HG02973 (cell line): ENCODE data around the gene SLC43A3.
A peak's percentile ranks its signal among the peaks of the same experiment; 100 is the strongest.

ENCODE experiments used
- ATAC-seq: cut with Tn5 transposase; IDR thresholded peaks from one replicate; pipeline ENCODE4 v1.9.1; 2021; ENCODE audit warnings: moderate library complexity; ENCODE audit not compliant: unreplicated experiment

Gene SLC43A3

DNA sequence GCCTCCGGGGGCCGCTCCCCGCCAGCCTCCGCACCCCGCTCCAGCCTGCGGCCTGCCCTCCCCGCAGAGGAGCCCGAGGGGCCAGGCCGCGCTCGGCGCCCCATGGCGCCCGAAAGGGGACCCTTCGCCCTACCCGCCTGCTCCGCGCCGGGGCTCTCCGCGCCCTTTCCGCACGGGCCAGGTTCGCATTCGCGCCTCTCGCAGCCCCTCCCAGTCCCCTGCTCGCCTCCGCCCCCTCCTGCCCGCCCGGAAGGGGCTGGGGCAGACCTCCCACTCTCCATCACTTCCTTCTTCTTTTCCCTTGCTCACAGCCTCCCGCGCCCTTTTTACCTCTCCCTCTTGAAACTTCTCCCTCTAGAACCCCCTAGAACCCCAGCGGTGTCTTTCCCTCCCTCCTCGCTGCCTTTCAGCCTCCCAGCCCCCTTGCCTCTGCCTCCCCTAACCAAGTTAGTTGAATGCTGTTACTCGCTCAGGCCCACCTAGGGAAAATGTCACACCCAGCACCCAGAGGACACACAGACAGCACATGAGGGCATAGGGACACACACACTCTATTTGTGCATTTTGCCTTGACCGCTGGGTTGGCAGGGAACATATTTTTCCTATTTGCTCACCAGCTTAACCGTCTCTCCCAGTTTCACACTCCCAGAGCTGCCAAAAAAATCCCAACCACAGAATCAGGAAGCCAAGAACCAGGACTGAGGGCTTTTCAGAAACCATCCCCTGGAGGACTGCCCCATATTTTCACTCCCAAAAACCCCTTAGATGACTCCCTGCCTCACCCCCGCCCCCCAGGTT lies at the start of gene SLC43A3:
SLC43A3 (minus strand) TSS at position 193 of the 798 bp plus-strand sequence. CDS start 949 bp downstream, outside the sequence.
- peak; percentile 43 for ATAC-seq

DNA sequence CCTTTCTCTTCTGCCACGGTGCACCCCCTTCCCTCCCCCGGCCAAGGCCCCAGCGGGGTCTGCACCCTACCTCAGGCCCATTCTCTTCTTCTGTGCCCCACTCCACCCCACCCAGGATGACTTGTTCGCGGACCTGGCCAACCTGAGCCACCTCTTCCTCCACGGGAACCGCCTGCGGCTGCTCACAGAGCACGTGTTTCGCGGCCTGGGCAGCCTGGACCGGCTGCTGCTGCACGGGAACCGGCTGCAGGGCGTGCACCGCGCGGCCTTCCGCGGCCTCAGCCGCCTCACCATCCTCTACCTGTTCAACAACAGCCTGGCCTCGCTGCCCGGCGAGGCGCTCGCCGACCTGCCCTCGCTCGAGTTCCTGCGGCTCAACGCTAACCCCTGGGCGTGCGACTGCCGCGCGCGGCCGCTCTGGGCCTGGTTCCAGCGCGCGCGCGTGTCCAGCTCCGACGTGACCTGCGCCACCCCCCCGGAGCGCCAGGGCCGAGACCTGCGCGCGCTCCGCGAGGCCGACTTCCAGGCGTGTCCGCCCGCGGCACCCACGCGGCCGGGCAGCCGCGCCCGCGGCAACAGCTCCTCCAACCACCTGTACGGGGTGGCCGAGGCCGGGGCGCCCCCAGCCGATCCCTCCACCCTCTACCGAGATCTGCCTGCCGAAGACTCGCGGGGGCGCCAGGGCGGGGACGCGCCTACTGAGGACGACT lies 49.3 kb upstream of the SLC43A3 start:
- ATAC-seq: peak; percentile 24

DNA sequence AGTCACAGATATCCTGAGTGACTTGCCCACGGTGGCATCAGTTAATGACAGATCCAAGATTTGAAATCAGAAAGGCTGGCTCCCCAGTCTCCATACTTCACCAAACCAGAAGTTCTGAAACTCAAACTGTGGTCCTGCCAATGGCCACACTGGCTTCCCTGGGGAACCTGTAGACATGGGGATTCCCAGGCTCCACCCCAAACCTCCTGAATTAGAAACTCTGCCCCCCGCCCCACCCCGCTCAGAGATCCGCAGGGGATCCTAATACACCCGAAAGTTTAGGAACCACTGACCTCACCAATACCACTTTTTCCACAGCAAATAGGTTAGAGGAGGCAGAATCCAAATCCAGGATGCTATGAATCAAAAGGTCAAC lies 48.7 kb upstream of the SLC43A3 start:
- ATAC-seq: no peak

DNA sequence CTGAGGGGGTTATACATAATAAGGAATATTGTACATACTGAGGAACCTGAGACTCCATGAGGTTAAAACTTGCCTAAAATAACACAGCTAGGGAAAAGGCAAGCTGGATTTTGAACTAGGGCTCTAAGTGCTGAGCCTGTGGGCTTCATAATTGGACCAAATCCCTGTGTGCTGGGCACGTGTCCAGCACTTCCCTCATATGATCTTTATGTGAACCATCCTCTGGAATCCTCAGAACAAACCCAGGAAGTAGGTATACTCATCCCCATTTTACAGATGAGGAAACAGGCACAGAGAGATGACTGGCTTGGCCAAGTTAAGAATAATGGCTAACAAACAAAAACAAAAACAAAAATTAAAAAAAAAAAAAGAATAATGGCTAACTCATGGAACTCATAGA lies 48.3 kb upstream of the SLC43A3 start:
- ATAC-seq: no peak

DNA sequence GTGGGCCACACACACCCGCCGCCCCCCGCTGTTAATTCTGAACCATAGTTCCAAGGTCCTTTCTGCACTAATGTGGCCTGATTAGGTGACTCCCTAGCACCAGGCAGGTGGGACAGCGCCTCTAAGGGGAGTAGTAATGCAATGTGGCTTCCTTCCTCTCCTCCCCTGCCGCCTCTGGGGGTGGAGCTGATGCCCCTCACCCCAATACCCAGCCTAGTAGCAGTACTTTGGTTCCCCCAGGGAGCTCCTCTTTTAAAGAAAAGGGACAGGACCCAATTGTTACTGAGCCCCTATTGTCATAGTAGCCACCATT lies 47.8 kb upstream of the SLC43A3 start:
- no peak for ATAC-seq

DNA sequence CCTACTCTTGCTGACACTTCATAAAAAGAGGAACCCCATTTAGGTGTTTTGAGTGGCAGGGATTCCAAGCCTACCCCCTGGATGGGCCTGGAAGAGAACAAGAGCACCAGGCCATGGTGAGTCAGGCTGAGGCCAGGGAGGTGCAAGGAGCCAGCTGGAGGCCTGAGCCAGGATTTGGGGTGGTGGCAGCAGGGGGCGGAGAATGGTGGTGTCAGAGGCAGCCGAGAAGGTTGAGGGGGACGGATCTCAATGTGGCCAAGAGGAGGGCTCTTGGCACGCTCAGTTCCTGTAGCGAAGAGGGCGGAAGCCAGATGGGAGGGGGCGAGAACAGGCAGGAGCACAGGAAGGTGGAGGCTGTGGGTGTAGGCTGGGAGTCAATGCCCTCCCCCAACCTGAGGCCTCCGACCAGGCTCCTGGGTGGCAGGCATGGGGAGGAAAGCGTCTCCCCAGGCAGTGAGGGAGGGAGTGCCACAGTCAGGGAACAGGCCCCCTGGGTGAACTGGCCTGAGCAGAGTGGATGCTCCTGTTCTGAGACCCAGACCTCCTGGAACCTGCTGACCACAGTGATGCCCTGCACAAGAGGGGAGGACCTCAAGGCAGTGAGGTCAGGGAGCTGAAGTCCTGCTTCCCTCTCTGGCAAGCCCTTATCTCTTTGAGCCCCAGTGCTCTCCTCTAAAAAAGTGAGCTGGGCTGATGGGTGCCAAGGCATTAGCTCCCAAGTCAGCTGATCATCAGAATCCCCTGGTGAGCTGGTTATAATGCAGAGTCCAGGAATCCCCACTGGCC lies 47.3 kb upstream of the SLC43A3 start:
- ATAC-seq: no peak

DNA sequence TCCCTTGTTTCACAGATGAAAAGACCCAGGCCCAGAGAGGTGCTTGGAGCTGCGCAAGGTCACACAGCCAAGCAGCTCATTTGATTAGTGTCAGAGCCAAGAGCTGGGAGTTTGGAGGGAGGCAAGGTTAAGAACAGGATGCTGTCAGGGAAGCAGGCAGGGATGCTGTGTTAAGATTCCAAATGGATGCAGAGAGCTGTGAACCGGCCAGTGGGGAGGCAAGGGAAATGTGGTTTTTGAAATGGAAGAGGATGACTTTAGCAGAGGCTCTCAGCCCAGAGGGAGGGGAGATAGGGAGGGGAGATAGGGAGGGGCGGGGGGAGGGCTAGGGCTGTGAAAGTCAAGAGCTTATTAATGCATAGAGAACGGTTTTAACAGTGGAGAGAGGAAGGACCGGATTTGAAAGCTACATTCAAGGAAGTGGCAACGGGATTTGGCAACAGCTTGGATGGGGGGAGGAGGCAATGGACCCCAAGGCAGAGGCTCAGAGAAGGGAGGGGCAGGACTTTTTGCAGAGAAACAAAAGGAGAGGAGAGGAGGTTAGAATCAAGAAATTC lies 46.4 kb upstream of the SLC43A3 start:
- no peak for ATAC-seq

DNA sequence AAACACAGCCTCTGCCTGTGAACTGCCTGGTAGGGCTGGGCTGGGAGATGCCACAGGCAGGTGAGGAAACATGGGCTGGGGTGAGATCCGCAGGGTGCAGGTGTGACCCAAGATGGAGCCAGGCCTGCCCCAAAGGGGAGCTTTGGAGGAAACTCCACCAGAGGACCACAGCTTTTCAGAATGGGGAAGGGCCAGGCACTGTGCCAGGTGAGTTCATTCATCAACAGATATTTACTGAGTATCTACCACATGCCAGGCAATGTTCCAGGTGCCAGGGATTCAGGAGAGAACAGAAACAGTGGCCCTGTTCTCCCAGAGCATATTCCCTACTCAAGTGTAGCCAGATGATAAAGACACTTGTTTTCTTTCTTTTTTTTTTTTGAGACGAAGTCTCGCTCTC lies 44.6 kb upstream of the SLC43A3 start:
- no peak for ATAC-seq

DNA sequence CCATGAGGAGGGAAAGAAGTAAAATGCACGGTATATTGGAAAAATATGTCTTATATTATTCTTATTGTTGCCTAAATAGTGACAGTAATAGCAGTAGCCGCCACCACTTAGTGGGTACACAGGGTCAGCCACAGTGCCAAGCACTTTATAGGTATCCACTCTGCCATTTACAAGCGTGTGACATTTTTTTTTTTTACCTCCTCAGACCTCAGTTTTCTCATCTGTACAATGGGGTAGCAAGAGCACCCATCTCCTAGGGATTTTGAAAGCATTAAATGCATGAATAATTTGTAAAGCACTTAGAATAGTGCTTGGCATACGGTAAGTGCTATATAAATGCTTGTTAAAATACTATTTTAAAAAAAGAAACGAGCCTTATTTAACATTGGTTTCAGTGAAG lies 42.3 kb upstream of the SLC43A3 start:
- ATAC-seq: no peak

DNA sequence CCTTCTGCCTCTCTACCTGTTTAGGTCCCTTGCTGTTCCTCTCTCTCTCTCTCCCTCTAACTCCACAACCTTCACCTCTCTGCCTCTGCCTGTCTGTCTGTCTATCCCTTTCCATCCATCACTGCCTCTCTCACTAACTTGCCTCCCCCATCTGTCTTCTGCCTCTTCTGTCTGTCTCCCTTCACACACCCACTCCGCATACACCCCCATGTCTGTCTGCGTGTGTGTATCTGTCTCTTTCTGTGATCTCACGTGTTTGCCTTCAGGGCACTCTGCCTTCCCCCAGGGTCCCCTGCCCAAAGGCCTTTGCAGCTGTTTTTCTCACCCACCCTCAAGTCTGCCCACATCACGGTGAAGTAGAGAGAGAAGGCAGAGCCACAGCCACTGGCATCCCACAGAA lies 41.4 kb upstream of the SLC43A3 start:
- no peak for ATAC-seq

DNA sequence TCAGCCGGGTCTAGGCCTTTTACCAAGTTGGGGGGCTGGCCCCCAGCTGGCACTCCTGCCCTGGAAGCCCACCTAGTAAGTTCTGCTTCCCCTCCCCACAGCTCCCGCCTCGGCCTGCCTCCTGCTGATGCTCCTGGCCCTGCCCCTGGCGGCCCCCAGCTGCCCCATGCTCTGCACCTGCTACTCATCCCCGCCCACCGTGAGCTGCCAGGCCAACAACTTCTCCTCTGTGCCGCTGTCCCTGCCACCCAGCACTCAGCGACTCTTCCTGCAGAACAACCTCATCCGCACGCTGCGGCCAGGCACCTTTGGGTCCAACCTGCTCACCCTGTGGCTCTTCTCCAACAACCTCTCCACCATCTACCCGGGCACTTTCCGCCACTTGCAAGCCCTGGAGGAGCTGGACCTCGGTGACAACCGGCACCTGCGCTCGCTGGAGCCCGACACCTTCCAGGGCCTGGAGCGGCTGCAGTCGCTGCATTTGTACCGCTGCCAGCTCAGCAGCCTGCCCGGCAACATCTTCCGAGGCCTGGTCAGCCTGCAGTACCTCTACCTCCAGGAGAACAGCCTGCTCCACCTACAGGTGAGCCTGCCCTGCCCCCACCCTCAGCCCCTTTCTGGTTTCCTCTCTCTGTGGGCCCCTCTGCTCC lies 40.7 kb upstream of the SLC43A3 start:
- no peak for ATAC-seq

DNA sequence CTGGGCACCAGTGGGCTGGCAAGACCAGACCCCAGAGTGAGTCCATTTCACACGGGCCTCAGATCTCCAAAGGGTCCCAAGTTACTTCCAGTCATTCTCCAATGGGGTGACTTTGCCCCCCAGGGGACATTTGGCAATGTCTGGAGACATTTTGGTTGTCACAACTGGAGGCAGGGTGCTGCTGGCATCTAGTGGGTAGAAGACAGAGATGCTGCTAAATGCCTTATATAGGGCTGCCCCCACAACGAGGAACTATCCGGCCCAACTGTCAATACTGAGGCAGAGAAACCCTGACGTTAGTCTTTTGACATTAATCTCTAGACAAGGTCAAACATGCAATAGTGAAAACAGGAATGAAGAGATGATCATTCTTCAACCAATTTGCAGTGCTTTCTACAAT lies 39.8 kb upstream of the SLC43A3 start:
- no peak for ATAC-seq

DNA sequence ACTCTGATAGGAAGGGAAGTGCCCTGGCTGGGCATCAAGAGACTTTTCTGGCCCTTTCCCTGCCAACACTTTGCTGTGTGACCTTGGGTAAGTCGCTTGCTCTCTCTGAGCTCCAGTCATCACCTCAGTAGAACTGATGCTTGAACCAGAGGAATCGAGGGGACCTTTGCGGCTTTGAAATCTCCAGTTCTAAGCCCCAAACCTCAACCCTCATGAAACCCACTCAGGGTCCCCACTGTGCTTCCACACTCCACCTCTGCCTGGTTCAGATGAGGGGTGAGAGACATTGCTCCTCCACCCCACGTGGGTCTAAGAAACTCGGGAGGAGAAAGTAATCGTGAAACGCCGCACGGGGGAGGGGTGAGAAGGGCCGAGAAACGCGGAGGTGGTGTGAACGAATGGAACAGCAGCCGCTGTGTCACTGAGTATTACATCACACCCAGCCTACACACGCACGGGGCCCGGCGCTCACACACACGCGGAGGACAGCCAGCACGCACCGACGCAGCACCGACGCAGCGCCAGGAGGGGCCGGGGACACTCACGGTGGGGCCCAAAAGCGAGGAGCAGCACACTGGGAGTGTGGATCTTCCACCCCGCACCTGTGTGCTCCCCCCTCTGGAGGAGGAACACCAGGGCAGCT lies 37.7 kb upstream of the SLC43A3 start:
- ATAC-seq: no peak

DNA sequence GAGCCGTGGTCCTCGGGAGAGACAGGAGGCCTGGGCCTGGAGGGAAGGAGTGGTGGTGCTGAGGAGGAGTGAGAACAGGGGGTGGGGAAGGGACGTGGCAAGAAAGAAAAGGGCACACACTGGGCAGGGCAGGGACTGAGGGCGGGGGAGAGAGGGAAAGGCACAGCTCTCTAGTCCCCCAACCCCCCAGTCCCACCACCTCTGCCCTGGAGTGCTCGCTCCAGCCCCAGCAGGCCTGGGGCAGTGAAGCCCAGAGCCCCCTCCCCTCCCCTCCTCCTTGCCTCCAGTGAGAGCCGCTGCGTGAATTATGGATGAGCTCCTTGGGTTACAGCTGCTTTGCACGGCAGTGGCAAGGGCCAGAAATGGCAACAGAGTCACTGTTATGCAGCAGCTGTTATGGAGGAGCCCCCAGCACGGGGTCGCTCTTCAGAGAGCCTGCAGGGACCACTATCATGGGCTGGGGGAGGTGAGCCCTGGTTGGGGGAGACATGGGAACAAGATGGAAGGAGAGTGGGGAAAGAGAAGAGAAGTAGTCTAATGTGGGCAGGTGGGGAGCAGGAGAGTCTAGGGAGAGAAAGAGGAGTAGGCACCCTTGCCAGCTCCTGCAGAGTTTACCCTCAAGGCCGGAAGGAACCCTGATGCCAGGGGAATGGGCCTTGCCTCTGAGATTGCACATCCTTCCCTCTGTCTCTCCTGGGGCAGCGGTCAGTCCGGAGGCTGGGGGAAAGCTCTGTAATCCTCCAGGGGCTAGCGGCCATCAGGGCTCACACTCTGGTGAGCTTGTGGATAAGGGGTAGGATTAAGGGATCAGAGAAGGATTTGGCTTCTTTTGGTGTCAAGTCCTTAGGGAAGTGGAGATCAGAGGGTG lies 37.0 kb upstream of the SLC43A3 start:
- ATAC-seq: no peak

DNA sequence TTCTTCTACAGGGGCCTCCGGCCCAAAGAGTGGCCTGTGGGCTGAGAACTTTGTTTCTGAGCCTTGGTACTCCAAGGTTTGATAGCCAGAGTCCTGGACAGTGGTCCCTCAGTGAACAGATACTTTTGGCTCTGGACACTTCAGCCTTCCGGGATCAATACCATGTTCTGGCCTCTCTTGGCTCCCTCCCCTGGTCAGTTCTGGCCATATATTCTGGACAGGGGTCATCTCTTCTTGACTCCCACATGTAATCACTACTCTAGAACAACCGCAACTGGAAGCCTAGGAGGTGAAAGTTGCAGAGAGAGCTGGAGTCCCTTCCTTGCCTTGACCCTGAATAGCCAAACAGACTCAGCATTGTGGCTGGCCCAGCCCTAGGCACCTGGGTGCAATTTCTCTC lies 35.7 kb upstream of the SLC43A3 start:
- no peak for ATAC-seq

DNA sequence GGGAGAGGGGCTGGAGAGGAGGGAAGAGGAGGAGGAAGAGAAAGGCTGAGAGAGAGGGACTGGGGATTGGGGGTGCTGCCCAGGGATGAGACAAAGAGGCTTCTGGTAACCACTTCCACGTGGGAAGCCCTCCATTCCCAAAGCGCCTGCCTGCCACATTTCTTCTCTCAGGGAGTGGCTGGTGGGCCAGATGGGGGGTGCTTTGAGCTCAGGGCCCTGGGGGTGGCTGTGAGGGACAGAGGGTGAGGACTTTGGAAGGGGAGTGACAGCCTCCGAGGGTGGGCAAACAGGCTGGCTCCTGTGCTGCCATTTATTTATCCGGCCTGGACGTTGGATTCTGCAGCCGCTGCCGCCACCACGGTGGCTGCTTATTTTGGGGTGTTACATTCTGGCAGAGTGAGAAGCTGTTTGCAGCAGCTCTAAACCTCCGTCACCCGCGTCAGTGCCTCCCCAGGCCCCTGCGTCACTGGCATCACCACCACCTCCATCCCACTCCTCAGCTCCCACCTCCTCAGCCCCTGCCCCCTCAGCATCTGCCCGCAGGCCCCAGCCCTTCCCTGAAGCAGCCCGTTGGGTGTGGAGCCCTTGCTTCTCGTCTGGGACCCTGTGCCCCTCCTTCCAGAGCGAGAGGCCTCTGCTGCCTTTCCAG lies 35.0 kb upstream of the SLC43A3 start:
- ATAC-seq: no peak

DNA sequence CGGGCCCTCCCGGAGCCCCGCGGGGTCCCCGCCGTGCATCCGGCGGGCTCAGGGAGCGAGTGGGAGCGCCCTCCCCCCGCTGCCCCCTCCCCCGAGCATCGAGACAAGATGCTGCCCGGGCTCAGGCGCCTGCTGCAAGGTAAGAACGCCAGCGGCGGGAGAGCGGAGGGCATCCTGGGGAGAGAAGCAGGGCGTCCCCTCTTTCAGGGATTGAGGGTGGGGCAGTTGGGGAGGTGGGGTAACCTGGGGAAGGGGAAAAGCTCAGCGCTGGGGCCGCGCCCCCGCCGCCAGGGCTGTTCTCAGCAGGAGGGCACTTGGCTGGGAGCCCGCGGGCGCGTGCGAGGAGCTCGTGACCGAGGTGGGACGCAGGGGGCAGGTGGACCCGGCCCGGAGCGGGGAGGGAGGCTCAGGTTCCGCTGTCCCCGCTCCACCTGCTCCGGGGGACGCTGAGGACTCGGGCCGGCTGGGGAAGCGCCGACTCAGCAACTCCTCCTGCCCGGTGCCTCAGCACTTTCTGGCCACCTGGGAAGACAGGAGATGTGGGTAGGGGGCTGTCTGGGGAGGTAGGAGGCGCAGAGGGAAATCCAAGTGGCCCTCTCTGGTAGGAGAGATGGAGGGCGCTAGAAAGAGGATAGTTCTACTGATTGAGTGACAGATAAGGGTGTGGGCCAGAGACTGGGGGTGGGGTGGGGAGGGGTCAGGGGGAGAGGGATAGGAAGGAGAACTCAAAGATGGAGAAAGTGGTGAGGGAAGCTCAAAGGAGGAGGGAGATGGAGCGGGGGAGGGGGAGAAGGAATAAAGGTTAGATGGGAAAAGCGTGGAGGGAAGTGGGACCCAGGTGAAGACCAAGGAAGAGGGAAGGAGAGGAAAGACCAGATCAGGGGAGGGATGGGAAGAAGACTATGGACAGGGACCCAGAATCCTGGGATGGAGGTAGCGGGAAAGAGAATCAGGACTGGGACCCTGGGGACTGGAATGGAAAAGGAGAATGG lies 34.1 kb upstream of the SLC43A3 start:
- no peak for ATAC-seq
